GM18868 (cell line): ENCODE results near the gene EPGN.

Source experiments
- ATAC-seq: cut with Tn5 transposase; IDR thresholded peaks from one replicate; pipeline ENCODE4 v1.9.1; 2021; ENCODE audit warnings: mild to moderate bottlenecking, moderate library complexity; ENCODE audit not compliant: unreplicated experiment

Gene EPGN, protein sequence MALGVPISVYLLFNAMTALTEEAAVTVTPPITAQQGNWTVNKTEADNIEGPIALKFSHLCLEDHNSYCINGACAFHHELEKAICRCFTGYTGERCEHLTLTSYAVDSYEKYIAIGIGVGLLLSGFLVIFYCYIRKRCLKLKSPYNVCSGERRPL

DNA sequence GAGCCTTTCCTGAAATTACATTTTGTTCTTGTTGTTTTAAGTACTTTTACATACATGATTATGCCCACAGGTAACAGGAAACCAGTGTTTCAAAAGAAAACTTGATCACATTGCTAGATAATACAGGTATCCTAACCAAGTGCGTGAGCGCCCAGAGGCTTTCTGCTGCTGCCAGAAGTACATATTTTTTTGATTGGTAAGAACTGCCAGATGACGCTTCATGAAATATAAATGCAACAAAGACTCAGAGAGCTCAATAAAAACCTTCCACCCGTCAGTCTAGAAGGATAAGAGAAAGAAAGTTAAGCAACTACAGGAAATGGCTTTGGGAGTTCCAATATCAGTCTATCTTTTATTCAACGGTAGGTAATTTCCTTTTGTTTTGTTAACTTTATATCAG is at the start of gene EPGN:
Gene EPGN (plus strand): TSS at position 256 of the 400 bp plus-strand sequence. CDS start 64 bp downstream, at position 320.
- no peak for ATAC-seq

- ATAC-seq: no peak
Observed at GRCh38 chr4:74258963-74259362, 49.3 kb upstream of the EPGN start.

GRCh38 chr4:74260036-74260435 is 48.2 kb upstream of the EPGN start:
- ATAC-seq: no peak

GRCh38 chr4:74262522-74262921 is 45.7 kb upstream of the EPGN start:
- no peak for ATAC-seq

- no peak for ATAC-seq
Observed at GRCh38 chr4:74263551-74263950, 44.7 kb upstream of the EPGN start.

DNA sequence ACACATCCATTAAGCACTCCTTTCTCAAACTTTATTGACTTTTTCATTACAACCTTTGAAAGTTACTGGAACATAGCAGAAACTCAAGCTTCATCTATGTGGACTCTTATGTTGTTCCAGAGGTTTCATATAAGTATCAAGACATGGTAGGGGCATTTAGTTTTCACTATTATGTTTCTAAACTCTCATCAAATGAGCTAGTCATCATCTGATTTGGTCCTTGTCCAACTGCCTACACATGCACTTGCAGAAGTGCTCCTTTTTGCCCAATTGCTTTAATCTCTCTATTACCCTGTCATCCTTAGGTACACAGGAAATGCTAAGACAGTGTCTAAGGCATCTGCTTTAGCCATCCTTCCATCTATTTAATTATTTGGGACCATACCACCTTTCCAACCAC is 42.2 kb upstream of the EPGN start:
- no peak for ATAC-seq

- ATAC-seq: no peak
Observed at GRCh38 chr4:74267998-74268606, 40.2 kb upstream of the EPGN start.

DNA sequence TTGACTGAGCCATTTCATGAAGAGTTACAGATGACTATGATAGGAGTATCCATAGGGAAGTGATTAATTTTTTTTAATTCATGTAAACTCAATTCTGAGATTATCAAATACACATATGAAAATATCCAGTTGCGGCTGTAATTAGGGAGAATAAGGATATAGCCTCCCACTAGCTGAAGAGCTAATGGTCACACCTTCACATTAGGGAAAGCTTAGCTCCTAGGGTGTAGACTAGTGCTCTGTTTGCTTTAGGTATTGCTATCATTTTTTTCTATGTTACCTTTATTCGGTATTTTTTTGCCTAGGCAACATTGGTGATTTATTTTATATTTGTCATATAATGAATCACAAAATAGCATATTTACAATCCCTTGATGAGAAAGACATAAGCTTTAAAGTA is 39.6 kb upstream of the EPGN start:
- ATAC-seq: no peak

GRCh38 chr4:74278490-74278889 is 29.8 kb upstream of the EPGN start:
- no peak for ATAC-seq

DNA sequence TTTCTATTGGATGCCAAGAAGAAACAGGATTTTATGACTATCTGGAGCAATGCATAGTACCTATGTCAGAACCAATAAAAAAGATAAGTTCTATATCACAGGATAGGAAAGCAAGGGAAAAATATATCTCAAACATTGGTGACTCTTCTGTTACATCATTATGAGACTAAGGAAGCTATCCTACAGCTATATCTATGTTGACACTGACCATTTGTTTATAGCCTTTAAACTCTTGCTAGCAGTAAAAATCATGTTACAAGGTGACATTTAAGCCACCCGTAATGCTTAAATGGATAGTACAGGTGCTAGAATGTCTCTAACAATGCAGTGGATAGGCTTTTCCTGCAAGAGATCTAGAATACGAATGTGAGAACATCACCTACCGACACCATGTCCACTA is 28.6 kb upstream of the EPGN start:
- no peak for ATAC-seq

DNA sequence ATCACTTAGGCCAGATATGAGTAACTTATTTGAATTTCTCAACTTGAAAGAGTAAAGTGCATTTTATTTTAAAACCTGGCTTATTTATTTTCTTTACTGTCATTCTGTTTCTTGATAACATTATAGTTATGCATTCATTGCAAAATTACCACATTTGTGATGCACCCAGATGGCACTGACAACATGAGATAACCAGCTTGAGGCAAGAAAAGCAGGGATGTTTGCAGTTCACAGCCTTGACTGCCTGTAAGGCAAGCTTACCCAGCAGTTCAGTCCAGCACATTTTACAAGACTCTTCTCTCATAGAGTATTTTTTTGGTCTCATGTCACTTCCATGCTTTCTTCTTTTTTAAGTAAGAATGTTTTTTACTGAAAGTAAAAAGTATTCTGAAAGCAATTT is 25.3 kb upstream of the EPGN start:
- ATAC-seq: no peak

DNA sequence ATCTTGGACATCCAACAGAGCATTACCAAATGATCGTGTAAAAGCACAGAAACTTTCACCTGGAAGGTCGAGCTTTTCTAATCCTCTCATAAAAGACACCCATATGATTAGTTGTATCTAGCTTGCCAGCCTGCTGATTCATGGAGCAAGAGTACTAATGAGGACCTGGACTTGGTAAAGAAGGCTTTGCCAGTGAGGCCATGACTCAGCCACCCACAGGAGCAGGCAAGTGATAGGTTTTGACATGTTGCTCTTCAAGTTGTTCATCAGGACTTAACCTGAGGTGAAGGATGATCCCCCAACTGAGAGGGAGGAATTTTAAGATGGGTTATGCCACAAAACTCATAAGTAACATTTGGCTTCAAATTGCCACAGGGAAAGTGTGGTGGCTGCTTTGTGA is 24.7 kb upstream of the EPGN start:
- no peak for ATAC-seq

DNA sequence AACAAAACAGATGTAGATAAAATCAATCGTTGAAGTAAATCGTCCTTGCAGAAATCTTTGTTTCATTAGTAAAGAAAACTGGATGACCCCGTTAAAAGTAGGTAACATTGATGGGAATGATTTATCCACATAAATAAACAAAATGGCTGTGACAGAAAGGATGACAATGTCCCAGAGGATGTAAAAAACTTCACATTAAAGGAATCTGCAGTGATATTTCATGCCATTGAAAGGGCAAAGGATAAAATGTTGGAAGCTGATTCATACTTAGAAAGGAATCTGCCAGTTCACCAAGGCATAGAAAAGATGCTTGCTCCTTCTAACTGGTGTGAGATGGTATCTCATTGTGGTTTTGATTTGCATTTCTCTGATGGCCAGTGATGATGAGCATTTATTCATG is 24.2 kb upstream of the EPGN start:
- no peak for ATAC-seq

DNA sequence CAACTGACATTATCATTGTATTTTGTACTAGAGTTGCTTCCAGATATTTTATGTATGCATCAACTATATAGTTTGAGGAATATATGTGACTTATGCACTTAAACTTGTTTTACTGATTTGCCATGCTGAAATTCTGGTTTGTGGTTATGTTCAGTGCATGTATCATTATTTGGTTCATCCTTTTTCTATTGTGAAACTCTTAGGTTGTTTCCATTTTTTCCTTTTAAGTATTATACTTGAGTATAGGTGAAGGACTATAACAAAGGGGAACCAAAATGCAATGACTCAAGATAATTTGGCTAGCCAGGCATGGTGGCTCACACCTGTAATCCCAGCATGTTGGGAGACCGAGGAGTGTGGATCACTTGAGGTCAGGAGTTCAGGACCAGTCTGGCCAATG is 21.1 kb upstream of the EPGN start:
- ATAC-seq: no peak

DNA sequence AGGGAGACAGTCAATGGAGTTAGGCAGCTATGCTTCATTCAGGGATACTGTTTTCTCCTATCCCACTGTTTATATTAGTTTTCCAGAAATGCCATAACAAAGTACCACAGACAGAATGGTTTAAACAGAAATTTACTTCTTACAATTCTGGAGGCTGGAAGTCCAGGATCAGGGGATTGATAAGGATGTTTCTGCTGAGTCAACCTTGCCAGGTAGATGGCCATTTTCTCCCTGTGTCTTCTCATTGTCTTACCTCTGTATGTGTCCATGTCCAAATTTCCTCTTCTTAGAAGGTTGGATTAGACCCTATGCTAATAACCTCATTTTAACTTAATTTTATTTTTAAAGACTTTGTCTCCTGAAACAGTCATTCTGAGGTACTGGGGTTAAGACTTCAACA is 20.5 kb upstream of the EPGN start:
- ATAC-seq: no peak

DNA sequence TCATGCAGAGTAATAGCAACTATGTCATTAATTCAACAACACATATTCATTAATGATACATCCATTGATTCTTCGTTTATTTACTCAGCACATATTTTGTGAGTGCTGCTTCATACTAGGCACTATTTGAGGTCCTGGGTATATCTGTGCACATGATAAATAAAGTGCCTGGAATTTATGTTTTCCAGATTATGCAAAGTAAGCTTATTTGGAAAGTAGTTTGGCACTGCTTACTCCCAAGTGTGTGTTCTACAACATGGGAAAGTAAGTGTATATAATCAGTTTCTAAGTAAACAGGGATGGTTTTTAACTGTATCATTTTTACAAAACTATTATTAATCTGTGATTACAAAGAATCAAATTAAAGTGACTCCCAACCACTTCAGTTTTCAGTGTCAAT is 16.8 kb upstream of the EPGN start:
- no peak for ATAC-seq

- no peak for ATAC-seq
Observed at GRCh38 chr4:74292111-74292870, 16.0 kb upstream of the EPGN start.

GRCh38 chr4:74293558-74293957 is 14.7 kb upstream of the EPGN start:
- no peak for ATAC-seq

DNA sequence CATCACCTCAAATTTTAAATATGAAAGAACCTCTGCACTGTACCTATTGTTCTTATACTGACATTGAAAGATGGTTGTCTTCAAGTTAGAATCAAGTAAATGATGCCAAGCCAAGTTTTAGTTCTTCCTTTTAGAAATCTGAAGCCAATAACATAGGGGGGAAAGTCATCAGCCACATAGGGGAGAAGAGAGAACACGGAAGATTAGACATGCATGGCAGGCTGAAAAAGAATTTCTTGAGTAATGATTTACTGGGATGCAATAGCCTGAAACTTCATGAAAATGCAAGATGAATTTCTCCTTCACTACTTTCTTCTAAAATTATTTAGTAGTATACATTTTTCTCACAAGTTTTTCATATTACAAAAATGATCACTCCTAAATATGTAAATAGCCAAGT is 13.6 kb upstream of the EPGN start:
- no peak for ATAC-seq

DNA sequence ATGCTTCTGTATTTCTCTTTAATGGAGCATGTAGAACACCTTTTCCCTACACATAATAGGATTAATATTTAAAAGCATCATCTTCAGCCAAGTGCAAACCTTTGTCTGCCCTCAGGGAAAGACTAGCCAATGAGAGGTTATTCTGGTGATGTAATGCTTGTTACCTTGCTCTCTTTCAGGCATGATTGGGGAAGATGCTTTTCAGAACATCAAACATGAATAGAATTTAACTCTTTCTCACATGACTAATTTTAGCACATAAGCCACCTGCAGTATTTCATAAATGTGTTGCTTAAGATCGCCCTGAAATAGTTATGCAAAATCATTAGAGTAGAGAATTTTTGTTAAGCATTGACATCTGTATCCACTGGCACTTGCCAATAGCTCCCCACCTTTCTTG is 10.7 kb upstream of the EPGN start:
- no peak for ATAC-seq

- ATAC-seq: no peak
Observed at GRCh38 chr4:74304095-74304625, 4.1 kb upstream of the EPGN start.

DNA sequence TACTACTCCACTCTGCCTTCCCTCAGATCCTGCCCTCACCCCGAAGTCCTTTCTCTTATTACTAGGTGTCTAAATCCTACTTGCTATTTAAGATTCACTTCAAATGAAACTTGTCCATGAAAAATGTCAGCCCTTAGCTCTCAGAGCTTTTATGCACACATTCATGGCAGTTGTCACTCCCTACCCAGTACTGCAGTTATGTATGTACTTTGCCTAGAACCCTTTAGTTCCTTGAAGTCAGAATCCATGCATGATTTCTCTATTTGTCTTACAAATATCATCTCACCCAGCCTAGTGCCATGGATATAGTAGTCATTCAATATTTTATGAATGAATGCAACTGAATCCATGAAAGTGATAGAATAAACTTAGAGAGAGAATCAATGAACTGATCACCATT is 3.3 kb upstream of the EPGN start:
- no peak for ATAC-seq
